Retinal pigment epithelial cell (primary cell): ENCODE results near the gene ROPN1B.
A peak's percentile ranks its signal among the peaks of the same experiment; 100 is the strongest.
"Not testable (repeated sequence)": the region's sequence is repeated elsewhere in the genome, so short reads cannot be mapped to it uniquely, and the experiment has no call there.

Experiments used
- DNase-seq: peaks from one replicate; pipeline ENCODE4 v3.0.0-alpha.2; 2010; ENCODE audit warnings: low read depth
- H3K4me3 ChIP-seq: 2 replicates; pipeline ENCODE4 v1.5.1; 2011; ENCODE audit warnings: mild to moderate bottlenecking, low read length, control low read depth, moderate library complexity
- TF ChIP-seq, protein P1 (sequence below): conservative IDR thresholded peaks from 2 replicates; pipeline ENCODE4 v1.5.1; 2011; ENCODE audit warnings: low read depth, low read length, control low read depth, inconsistent platforms

ROPN1B gene

DNA sequence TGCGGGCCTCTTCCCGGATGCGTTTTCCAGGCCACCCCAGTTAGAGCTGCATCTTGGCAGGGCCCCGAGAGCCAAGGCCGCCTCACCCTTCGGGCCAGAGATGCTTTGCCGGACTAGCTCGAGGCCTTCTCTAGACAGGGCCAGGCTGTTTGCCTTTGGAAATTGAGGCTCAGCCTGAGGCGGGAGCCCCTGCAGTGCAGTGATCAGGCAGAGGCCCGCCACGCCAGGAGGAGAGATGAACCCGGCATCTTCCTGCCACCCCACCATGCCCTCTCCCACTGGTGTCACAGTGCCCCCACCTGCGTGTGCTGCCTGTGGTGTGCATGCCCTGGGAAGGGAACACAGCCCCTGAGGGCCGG, 8.9 kb upstream of the ROPN1B start:
- TF ChIP-seq, protein P1, sequence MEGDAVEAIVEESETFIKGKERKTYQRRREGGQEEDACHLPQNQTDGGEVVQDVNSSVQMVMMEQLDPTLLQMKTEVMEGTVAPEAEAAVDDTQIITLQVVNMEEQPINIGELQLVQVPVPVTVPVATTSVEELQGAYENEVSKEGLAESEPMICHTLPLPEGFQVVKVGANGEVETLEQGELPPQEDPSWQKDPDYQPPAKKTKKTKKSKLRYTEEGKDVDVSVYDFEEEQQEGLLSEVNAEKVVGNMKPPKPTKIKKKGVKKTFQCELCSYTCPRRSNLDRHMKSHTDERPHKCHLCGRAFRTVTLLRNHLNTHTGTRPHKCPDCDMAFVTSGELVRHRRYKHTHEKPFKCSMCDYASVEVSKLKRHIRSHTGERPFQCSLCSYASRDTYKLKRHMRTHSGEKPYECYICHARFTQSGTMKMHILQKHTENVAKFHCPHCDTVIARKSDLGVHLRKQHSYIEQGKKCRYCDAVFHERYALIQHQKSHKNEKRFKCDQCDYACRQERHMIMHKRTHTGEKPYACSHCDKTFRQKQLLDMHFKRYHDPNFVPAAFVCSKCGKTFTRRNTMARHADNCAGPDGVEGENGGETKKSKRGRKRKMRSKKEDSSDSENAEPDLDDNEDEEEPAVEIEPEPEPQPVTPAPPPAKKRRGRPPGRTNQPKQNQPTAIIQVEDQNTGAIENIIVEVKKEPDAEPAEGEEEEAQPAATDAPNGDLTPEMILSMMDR = no peak
- H3K4me3 ChIP-seq = no peak overlapping the region
- DNase-seq = no peak

GRCh38 chr3:125960456-125961288, 8.3 kb upstream of the ROPN1B start:
- TF ChIP-seq, protein P1 = no peak
- DNase-seq = no peak

DNA sequence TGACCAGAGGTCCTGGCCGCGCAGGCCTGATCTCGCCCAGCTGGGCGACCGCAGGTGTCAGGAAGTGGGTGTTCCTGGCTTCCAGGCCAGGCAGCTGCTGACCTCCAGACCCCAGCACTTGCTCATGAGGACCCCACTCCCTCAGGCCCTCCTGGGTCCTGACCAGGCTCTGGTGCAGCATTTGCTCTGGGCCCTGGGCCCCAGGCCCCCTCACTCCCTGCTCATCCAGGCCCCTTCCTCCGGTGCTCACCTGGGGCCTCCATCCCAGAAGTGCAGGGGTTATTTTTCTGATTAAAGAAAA, 7.7 kb upstream of the ROPN1B start:
- TF ChIP-seq, protein P1 = no peak
- no peak overlapping the region for H3K4me3 ChIP-seq
- DNase-seq = no peak

More at GRCh38 chr3:125960456-125961288, 8.3 kb upstream of the ROPN1B start:
- H3K4me3 ChIP-seq = no peak overlapping the region

- H3K4me3 ChIP-seq, DNase-seq: not testable (repeated sequence)
Observed at GRCh38 chr3:125963834-125964233, 5.1 kb upstream of the ROPN1B start.

DNA sequence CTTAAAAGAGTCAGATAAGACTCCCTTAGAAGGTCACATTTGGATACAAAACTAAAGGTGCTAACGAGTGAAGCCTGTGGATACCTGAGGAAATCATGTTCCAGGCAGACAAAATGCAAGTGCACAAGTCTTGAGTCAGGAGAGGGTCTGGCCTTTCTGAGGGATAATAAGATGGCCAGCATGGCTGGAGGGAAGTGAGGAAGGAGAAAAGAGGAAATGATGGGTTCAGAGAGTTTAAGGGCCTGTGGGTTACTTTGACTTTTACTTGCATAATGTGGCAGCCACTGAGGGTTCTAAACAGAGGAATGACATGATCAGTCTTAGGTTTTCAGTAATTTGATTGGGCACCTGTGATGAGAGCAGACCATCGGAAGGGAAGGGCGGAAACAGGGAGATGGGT, 3.5 kb upstream of the ROPN1B start:
- TF ChIP-seq, protein P1 = no peak
- no peak overlapping the region for H3K4me3 ChIP-seq
- DNase-seq = no peak

GRCh38 chr3:125967156-125967555, 1.8 kb upstream of the ROPN1B start:
- no peak overlapping the region for H3K4me3 ChIP-seq
- DNase-seq = no peak
- TF ChIP-seq, protein P1 = no peak

DNA sequence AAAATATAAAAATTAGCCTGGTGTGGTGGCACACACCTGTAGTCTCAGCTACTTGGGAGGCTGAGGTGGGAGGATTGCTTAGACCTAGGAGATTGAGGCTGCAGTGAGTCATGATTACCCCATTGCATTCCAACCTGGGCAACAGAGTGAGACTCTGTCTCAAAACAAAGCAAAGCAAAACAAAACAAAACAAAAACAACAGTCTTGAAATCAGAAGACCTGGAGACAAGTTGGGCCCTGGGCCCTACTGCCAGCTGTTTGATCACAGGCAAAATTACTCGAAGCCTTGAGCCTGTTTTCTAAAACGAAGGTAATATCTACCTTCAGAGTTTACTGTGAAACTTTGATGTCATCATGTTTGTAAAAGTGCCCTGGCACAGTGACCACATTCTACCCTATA, 857 bp upstream of the ROPN1B start:
- H3K4me3 ChIP-seq, DNase-seq: not testable (repeated sequence)

DNA sequence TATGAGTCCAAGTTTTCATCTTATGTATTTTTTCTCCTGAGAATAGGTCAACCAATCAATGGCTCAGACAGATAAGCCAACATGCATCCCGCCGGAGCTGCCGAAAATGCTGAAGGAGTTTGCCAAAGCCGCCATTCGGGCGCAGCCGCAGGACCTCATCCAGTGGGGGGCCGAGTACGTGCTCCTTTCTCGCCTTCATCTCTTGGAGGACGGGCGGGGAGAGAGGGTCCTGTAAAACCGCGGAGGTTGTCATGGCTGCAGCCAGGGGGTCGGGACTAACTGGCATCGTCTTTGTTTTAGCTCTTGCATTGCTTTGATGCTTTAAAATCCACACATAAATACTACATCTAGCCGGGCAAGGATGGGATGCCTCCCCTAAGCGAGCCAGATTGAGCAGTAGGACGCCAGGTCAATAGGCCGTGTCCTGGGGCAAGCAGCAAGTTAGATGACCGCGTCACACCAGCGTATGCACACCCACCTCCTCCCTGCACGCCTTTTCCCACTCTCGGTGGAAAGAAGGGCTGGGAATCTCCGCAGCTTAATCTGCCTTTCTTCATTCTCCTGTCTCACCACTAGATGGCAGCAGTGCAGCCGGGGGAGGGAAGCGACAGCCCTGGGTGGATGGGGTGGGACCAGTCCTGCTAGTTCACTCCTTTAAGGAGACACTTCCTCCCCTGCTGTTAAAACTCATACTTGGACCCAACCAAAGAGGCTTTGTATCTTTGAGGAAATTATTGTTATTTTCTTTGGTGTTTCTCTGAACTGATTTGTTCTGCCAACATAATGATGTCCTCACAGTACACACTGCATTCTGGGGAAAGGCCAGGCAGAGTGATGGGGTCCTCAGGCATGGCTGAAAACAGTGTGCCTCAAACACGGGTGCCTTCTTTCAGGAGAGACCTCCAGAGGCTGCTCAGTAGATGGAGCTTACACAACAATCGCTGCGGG, 3.3 kb downstream of the ROPN1B start:
- peak overlapping the region; percentile 37 for H3K4me3 ChIP-seq
- DNase-seq = not testable (repeated sequence)
- TF ChIP-seq, protein P1 = peak; percentile 63

DNA sequence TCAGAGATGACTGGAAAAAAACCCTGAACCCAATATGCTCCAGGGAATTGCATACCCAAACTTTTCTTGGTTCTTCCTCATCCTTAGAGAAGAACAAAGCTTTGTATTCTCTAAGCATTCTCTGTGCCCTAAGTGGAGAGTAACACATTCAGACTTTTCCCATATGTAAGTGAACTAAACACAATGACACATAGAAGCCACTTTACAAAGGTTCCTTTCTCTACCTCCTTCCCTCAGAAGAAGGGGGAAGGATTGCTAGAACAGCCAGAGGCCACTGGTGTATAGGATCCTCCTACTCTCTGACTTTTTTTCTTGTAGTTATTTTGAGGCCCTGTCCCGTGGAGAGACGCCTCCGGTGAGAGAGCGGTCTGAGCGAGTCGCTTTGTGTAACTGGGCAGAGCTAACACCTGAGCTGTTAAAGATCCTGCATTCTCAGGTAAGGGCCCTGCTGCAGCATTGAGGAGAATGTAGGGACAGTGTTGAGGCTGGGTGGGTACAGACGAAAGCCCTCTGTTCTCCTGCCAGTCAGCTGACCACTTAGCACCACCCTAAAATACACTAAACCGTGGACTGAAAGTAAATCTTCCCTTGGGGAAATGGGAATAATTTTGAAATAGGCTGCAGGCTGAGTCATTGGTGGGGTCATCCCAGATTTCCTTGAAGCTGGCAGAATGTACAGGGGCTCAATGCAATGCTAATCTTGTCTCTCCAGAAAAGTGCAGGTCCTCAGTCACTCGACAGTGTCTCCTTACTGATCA, 6.4 kb downstream of the ROPN1B start:
- H3K4me3 ChIP-seq, DNase-seq: not testable (repeated sequence)

DNA sequence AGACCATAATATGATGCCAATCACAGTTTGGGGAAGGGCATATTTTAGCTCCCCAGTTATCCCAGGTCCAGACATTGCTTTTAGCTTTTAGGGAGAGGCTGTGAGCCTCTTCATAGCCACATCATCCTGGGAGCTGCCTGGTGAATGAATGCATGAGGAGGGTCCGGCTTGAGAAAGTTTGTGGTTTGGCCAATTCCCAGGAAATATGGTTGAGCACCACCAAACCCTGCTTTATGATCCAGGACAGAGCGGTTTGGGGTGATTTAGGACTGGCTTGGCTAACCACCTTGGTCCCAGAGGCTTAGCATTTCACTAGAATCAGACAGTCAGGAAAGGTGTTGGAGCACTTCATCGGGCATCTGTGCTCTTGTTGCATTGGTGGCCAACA, 7.0 kb downstream of the ROPN1B start:
- DNase-seq, H3K4me3 ChIP-seq: not testable (repeated sequence)

GRCh38 chr3:125977104-125977503, 8.1 kb downstream of the ROPN1B start:
- H3K4me3 ChIP-seq, DNase-seq: not testable (repeated sequence)
